Measurements from ENCODE around the gene CCNL1.
A peak's percentile ranks its signal among the peaks of the same experiment; 100 is the strongest.
"Not testable (repeated sequence)": the region's sequence is repeated elsewhere in the genome, so short reads cannot be mapped to it uniquely, and the experiment has no call there.

Gene CCNL1

DNA sequence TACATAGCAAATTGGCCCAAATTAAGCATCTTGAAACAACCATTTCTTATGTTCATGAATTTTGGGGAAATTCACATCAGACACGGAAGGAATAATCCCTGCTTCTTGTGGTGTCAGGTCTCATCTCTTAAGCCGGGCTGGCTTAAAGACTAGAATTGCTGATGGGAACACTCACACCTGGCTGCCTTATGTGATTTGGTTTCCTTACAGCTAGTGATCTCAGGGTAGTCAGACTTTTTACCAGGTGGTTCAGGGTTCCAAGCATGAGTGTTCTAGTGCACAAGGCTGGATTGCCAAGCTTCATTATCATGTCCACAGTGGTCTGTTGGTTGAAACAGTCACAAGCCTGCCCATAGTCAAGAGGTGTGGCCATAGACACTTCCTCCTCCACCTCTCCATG lies 20.3 kb upstream of the CCNL1 start:
- Histone ChIP-seq H3K4me3 (ENCODE audit: low read depth in 1 of 2, low read length in 2 of 2) (no peak overlapping the region), H3K4me1 (ENCODE audit: control insufficient read depth in 1 of 2, insufficient read depth in 2 of 2, low read length in 2 of 2) (peaks cover 4 to 7% of the 10 kb centered on the region in 2 donors), H3K36me3 (ENCODE audit: control insufficient read depth in 1 of 2, insufficient read depth in 2 of 2, low read length in 2 of 2) (peaks cover 0 to 9% of the 10 kb centered on the region in 2 donors), H3K9ac (ENCODE audit: low read depth in 1 of 2, low read length in 2 of 2) (no peak overlapping the region), H3K9me3 (ENCODE audit: control insufficient read depth in 1 of 2, low read length in 2 of 2) (peaks cover 0 to 7% of the 10 kb centered on the region in 2 donors), H3K27me3 (ENCODE audit: control insufficient read depth in 1 of 2, insufficient read depth in 2 of 2, low read length in 2 of 2) (no peaks in the 10 kb centered on the region), H3K27ac (ENCODE audit: low read depth, low read length) (no peak overlapping the region)

DNA sequence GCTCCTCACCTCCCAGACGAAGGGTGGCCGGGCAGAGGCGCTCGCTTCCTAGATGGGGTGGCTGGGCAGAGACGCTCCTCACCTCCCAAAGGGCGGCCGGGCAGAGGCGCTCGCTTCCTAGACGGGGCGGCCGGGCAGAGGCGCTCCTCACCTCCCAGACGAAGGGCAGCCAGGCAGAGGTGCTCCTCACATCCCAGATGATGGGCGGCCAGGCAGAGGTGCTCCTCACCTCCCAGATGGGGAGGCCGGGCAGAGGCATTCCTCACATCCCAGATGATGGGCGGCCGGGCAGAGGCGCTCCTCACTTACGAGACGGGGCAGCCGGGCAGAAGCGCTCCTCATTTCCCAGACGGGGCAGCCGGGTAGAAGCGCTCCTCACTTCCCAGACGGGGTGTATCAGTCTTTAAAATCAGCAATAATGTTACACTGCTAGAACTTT lies 19.4 kb upstream of the CCNL1 start:
- Histone ChIP-seq H3K4me3 (ENCODE audit: low read depth in 1 of 2, low read length in 2 of 2) (no peak overlapping the region), H3K9ac (ENCODE audit: low read depth in 1 of 2, low read length in 2 of 2) (no peak overlapping the region), H3K27ac (ENCODE audit: low read depth, low read length) (no peak overlapping the region), H3K36me3 (ENCODE audit: control insufficient read depth in 1 of 2, insufficient read depth in 2 of 2, low read length in 2 of 2) (peaks cover 0 to 6% of the 10 kb centered on the region in 2 donors), H3K27me3 (ENCODE audit: control insufficient read depth in 1 of 2, insufficient read depth in 2 of 2, low read length in 2 of 2) (no peaks in the 10 kb centered on the region), H3K4me1 (ENCODE audit: control insufficient read depth in 1 of 2, insufficient read depth in 2 of 2, low read length in 2 of 2) (peaks cover 5 to 7% of the 10 kb centered on the region in 2 donors), H3K9me3 (ENCODE audit: control insufficient read depth in 1 of 2, low read length in 2 of 2) (peaks cover 0 to 3% of the 10 kb centered on the region in 2 donors)

DNA sequence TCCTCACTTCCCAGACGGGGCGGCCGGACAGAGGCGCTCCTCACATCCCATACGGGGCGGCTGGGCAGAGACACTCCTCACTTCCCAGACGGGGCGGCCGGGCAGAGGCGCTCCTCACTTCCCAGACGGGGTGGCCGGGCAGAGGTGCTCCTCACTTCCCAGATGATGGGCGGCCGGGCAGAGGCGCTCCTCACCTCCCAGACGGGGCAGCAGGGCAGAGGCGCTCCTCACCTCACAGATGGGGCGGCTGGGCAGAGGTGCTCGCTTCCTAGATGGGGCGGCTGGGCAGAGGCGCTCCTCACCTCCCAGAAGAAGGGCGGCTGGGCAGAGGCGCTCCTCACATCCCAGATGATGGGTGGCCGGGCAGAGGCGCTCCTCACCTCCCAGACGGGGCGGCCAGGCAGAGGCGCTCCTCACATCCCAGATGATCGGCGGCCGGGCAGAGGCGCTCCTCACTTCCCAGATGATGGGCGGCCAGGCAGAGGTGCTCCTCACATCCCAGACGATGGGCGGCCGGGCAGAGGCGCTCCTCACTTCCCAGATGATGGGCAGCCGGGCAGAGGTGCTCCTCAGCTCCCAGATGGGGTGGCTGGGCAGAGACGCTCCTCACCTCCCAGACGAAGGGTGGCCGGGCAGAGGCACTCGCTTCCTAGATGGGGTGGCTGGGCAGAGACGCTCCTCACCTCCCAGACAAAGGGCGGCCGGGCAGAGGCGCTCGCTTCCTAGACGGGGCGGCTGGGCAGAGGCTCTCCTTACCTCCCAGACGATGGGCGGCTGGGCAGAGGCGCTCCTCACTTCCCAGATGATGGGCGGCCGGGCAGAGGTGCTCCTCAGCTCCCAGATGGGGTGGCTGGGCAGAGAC lies 18.8 kb upstream of the CCNL1 start:
- not testable (repeated sequence) for H3K9ac ChIP-seq (ENCODE audit: low read depth in 1 of 2, low read length in 2 of 2); H3K9me3 ChIP-seq (ENCODE audit: control insufficient read depth in 1 of 2, low read length in 2 of 2); H3K27me3 ChIP-seq (ENCODE audit: control insufficient read depth in 1 of 2, insufficient read depth in 2 of 2, low read length in 2 of 2); H3K27ac ChIP-seq (ENCODE audit: low read depth, low read length); H3K36me3 ChIP-seq (ENCODE audit: control insufficient read depth in 1 of 2, insufficient read depth in 2 of 2, low read length in 2 of 2); H3K4me3 ChIP-seq (ENCODE audit: low read depth in 1 of 2, low read length in 2 of 2)
- H3K4me1 ChIP-seq (ENCODE audit: control insufficient read depth in 1 of 2, insufficient read depth in 2 of 2, low read length in 2 of 2) = peaks cover 12% of the 10 kb centered on the region in 2 donors

DNA sequence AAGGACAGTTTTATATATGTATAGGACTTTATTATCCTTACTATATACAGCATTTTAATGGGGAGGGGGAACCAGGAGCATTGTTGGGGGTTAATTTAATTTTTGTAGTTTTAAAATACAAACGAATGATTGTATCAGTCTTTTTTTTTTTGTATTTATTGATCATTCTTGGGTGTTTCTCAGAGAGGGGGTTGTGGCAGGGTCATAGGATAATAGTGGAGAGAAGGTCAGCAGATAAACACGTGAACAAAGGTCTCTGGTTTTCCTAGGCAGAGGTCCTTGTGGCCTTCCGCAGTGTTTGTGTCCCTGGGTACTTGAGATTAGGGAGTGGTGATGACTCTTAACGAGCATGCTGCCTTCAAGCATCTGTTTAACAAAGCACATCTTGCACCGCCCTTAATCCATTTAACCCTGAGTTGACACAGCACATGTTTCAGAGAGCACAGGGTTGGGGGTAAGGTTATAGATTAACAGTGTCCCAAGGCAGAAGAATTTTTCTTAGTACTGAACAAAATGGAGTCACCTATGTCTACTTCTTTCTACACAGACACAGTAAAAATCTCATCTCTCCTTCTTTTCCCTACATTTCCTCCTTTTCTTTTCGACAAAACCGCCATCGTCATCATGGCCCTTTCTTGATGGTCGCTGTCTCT lies 18.0 kb upstream of the CCNL1 start:
- H3K9me3 ChIP-seq (ENCODE audit: control insufficient read depth in 1 of 2, low read length in 2 of 2); H3K27ac ChIP-seq (ENCODE audit: low read depth, low read length); H3K36me3 ChIP-seq (ENCODE audit: control insufficient read depth in 1 of 2, insufficient read depth in 2 of 2, low read length in 2 of 2); H3K4me3 ChIP-seq (ENCODE audit: low read depth in 1 of 2, low read length in 2 of 2); H3K27me3 ChIP-seq (ENCODE audit: control insufficient read depth in 1 of 2, insufficient read depth in 2 of 2, low read length in 2 of 2); H3K9ac ChIP-seq (ENCODE audit: low read depth in 1 of 2, low read length in 2 of 2): not testable (repeated sequence)
- peaks cover 12 to 13% of the 10 kb centered on the region in 2 donors for H3K4me1 ChIP-seq (ENCODE audit: control insufficient read depth in 1 of 2, insufficient read depth in 2 of 2, low read length in 2 of 2)

DNA sequence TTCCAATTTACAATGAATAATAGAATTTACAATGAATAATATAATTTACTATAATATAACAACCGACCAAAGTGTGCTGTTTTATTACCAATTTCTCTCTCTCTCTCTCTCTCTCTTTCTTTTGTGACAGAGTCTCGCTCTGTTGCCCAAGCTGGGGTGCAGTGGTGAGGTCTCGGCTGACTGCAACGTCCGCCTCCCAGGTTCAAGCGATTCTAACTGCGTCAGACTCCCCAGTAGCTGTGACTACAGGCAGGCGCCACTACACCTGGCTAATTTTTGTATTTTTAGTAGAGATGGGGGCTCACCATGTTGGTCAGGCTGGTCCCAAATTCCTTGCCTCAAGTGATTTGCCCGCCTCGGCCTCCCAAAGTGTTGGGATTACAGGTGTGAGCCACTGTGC lies 17.0 kb upstream of the CCNL1 start:
- no peak overlapping the region for H3K27ac ChIP-seq (ENCODE audit: low read depth, low read length)
- H3K4me1 ChIP-seq (ENCODE audit: control insufficient read depth in 1 of 2, insufficient read depth in 2 of 2, low read length in 2 of 2) = peaks cover 12 to 13% of the 10 kb centered on the region in 2 donors
- H3K27me3 ChIP-seq (ENCODE audit: control insufficient read depth in 1 of 2, insufficient read depth in 2 of 2, low read length in 2 of 2) = no peaks in the 10 kb centered on the region
- H3K9me3 ChIP-seq (ENCODE audit: control insufficient read depth in 1 of 2, low read length in 2 of 2) = no peaks in the 10 kb centered on the region
- H3K36me3 ChIP-seq (ENCODE audit: control insufficient read depth in 1 of 2, insufficient read depth in 2 of 2, low read length in 2 of 2) = peaks cover 0 to 3% of the 10 kb centered on the region in 2 donors
- H3K4me3 ChIP-seq (ENCODE audit: low read depth in 1 of 2, low read length in 2 of 2) = no peak overlapping the region
- no peak overlapping the region for H3K9ac ChIP-seq (ENCODE audit: low read depth in 1 of 2, low read length in 2 of 2)

DNA sequence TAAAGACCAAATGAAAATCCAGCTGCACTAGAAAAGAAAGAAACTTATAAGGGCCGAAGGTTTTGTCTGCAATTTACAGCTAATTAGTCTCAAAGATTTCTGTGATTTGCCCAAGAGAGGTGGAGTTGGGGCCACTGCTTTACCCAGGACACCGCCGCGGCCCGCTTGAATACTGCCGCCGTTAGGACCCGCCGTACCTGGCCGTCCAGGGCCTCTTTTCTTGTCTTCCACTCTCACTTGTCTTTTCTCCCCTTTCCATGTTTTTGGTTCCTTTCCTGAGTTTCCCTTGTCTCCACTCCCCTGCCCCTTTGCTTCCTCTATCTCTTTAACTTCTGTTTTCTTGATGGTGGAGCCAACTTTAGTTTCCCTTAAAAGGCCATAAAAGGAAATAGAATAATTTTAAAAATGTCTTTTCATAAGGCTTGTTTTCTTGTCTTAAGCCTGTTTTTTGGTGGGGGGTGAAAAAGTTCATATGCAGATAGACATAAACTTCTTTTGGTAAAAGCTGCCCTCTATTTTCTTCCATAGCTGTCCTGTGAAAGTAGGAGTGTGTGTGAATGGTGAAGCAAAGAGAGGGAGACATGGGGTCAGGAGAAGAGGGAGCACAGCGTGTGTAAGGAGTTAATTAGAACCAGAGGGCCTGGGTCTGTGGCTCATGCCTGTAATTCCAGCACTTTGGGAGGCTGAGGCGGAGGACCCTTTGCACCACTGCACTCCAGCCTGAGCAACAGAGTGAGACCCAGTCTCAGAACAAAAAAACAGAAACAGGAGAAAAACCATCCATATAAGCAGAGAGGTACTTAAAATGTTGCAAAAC lies 16.0 kb upstream of the CCNL1 start:
- Histone ChIP-seq H3K4me1 (ENCODE audit: control insufficient read depth in 1 of 2, insufficient read depth in 2 of 2, low read length in 2 of 2) (peaks cover 12 to 13% of the 10 kb centered on the region in 2 donors), H3K9ac (ENCODE audit: low read depth in 1 of 2, low read length in 2 of 2) (peak overlapping the region; percentile 76 to 90)

DNA sequence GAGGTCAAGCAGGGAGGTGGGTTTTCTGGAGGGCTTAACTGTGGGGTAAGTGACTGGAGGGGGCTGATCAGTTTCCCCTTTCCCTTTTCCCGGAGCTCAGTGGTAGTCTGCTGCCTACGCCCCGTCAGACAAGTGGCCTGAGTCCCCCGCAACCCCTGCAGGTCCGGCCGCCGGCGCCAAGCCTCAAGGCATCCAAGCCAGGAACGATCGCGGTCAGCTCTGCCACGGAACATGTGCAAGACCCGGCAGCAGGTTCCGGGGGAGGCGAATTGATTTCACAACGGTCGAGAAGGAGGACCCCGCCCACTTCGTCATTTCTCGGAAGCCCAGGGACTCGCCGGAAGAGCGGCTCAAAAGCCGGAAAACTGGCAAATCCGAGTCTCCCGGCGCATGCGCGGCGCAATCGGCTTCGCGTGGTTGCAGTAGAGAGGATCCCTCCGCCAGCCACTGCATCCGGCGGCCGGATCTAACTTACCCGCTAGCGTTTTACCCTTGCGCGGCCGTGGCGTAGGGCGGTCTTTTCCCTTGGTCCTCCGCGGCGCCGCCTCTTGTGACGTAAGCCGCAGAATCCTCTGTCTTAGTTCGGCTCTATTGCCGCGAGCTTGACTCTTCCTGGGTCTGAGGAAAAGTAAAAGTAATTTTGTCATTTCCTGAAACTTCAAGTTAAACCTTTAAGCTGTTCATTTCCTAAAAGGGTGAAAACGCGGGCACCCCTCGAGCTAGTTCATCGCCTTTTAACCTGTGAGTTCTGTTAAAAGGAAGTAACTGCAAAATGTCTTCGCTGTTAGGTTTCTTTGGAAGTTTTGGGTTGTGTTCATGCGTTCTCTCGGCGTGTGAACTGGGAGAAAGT lies 14.9 kb upstream of the CCNL1 start:
- H3K27ac ChIP-seq (ENCODE audit: low read depth, low read length) = peak overlapping the region; percentile 94
- peak overlapping the region; percentile 80 to 85 for H3K4me3 ChIP-seq (ENCODE audit: low read depth in 1 of 2, low read length in 2 of 2)
- H3K9ac ChIP-seq (ENCODE audit: low read depth in 1 of 2, low read length in 2 of 2) = peak overlapping the region; percentile 86 to 90
- no peaks in the 10 kb centered on the region for H3K36me3 ChIP-seq (ENCODE audit: control insufficient read depth in 1 of 2, insufficient read depth in 2 of 2, low read length in 2 of 2)
- no peaks in the 10 kb centered on the region for H3K27me3 ChIP-seq (ENCODE audit: control insufficient read depth in 1 of 2, insufficient read depth in 2 of 2, low read length in 2 of 2)
- H3K4me1 ChIP-seq (ENCODE audit: control insufficient read depth in 1 of 2, insufficient read depth in 2 of 2, low read length in 2 of 2) = peaks cover 12 to 13% of the 10 kb centered on the region in 2 donors
- H3K9me3 ChIP-seq (ENCODE audit: control insufficient read depth in 1 of 2, low read length in 2 of 2) = no peaks in the 10 kb centered on the region

More for the DNA sequence above, 16.0 kb upstream of the CCNL1 start:
- peak overlapping the region; percentile 80 to 85 for H3K4me3 ChIP-seq (ENCODE audit: low read depth in 1 of 2, low read length in 2 of 2)
- peak overlapping the region; percentile 78 for H3K27ac ChIP-seq (ENCODE audit: low read depth, low read length)
- no peaks in the 10 kb centered on the region for H3K27me3 ChIP-seq (ENCODE audit: control insufficient read depth in 1 of 2, insufficient read depth in 2 of 2, low read length in 2 of 2)
- peaks cover 0 to 3% of the 10 kb centered on the region in 2 donors for H3K36me3 ChIP-seq (ENCODE audit: control insufficient read depth in 1 of 2, insufficient read depth in 2 of 2, low read length in 2 of 2)
- H3K9me3 ChIP-seq (ENCODE audit: control insufficient read depth in 1 of 2, low read length in 2 of 2) = no peaks in the 10 kb centered on the region

DNA sequence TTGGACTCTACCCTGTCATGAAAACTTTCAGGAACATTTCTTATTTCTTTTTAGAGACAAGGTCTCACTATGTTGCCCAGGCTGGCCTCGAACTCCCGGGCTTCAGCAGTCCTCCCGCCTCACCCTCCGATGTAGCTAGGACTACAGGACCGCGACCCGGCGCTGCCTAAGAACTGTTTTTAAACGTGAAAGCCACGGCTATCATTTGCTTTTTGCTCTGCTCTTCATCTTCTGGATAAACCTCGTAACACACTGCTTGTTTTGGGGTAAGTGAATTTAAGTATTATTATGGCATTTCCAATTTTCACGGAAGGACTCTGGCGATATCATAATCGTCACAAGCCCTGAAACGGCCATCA lies 14.3 kb upstream of the CCNL1 start:
- Histone ChIP-seq H3K9me3 (ENCODE audit: control insufficient read depth in 1 of 2, low read length in 2 of 2) (no peaks in the 10 kb centered on the region), H3K9ac (ENCODE audit: low read depth in 1 of 2, low read length in 2 of 2) (peak overlapping the region; percentile 85 to 86), H3K36me3 (ENCODE audit: control insufficient read depth in 1 of 2, insufficient read depth in 2 of 2, low read length in 2 of 2) (no peaks in the 10 kb centered on the region), H3K27ac (ENCODE audit: low read depth, low read length) (peak overlapping the region; percentile 94), H3K27me3 (ENCODE audit: control insufficient read depth in 1 of 2, insufficient read depth in 2 of 2, low read length in 2 of 2) (no peaks in the 10 kb centered on the region), H3K4me3 (ENCODE audit: low read depth in 1 of 2, low read length in 2 of 2) (peak overlapping the region; percentile 72 to 76), H3K4me1 (ENCODE audit: control insufficient read depth in 1 of 2, insufficient read depth in 2 of 2, low read length in 2 of 2) (peaks cover 12 to 13% of the 10 kb centered on the region in 2 donors)

DNA sequence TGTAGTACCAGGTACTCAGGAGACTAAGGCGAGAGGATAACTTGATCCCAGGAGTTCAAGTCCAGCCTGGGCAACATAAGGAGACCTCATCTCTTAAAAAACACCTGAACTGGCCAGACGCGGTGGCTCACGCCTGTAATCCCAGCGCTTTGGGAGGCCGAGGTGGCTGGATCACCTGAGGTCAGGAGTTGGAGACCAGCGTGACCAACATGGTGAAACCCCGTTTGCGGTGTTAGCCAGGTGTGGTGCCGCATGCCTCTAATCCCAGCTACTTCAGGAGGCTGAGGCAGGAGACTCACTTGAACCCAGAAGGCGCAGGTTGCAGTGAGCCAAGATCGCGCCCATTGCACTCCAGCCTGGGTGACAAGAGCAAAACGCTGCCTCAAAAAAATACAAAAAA lies 13.4 kb upstream of the CCNL1 start:
- H3K4me3 ChIP-seq (ENCODE audit: low read depth in 1 of 2, low read length in 2 of 2); H3K36me3 ChIP-seq (ENCODE audit: control insufficient read depth in 1 of 2, insufficient read depth in 2 of 2, low read length in 2 of 2); H3K27me3 ChIP-seq (ENCODE audit: control insufficient read depth in 1 of 2, insufficient read depth in 2 of 2, low read length in 2 of 2); H3K9me3 ChIP-seq (ENCODE audit: control insufficient read depth in 1 of 2, low read length in 2 of 2); H3K9ac ChIP-seq (ENCODE audit: low read depth in 1 of 2, low read length in 2 of 2); H3K27ac ChIP-seq (ENCODE audit: low read depth, low read length): not testable (repeated sequence)
- peaks cover 12 to 13% of the 10 kb centered on the region in 2 donors for H3K4me1 ChIP-seq (ENCODE audit: control insufficient read depth in 1 of 2, insufficient read depth in 2 of 2, low read length in 2 of 2)

Data from duodenal mucosa (tissue), 2 donors.